Activated CD4-positive, alpha-beta T cell treated with anti-CD3 and anti-CD28 coated beads for 48 hours (primary cell): ENCODE measurements around the gene GALR3.

Experiments
- DNase-seq: peaks from one replicate; pipeline ENCODE4 v3.0.0-alpha.2; 2020

GALR3 gene

DNA sequence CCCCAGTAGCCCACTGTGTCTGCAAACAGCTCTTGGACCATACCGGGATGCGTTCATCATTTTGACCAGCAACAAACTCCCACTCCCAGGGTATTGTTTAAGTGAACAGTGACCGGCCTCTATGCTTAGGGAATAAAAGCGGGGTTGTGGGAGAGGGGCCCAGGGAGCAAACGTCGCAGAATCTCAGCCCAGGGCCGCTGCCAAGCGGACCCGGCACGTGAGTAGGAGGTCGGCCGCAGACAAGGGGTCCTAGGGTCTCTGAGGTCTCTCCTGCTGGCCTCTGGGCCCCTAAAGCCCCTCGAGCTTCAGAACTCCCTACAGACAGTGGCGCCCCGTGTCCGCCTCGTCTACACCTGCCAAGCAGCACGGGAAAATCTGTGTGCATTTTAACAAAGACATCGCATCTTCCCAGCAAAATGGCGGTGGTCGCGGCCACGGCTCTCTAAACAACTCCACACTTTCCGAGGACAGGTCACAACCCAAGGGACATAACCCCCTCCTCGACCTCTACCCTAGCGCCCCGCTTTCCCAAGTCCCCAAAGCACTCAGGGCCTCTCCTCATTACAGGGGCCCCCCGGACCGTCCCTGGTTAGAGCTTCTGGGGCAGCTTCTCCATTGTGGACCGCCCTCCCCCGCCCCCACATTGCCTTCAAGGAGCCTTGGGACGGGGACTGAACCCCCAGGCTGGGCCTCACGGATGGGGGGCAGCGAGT, 19.4 kb upstream of the GALR3 start:
- no peak for DNase-seq

DNA sequence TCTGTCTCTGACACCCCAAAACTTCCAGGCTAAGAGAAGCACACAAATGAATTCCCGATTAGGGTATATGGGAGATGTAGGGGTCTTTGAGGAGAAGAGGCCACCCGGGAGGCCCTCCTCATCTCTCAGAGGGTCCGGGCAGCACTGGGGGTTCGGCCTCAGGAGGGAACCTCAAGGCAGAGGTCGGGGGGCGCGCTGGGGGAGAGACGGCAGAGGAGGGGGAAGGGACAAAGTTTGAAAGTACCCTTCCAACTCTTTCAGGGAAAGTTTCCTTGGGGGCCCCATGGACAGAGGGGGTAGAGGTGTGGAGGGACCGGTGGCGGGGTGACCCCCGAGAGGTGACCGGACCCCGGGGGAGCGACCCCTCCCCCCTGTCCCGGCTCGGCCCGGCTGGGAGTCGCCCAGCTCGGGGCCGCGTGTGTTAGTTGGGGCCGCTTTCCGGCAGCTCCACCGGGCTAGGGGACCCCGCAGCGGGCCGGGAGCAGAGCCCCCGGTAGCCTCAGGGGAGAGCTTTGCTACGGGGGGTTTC, 18.8 kb upstream of the GALR3 start:
- DNase-seq: no peak

- DNase-seq: peak; percentile 87
These were observed 18.0 kb upstream of the GALR3 start for GRCh38 chr22:37804881-37805809.

GRCh38 chr22:37805810-37806277, 17.3 kb upstream of the GALR3 start:
- DNase-seq: no peak

DNA sequence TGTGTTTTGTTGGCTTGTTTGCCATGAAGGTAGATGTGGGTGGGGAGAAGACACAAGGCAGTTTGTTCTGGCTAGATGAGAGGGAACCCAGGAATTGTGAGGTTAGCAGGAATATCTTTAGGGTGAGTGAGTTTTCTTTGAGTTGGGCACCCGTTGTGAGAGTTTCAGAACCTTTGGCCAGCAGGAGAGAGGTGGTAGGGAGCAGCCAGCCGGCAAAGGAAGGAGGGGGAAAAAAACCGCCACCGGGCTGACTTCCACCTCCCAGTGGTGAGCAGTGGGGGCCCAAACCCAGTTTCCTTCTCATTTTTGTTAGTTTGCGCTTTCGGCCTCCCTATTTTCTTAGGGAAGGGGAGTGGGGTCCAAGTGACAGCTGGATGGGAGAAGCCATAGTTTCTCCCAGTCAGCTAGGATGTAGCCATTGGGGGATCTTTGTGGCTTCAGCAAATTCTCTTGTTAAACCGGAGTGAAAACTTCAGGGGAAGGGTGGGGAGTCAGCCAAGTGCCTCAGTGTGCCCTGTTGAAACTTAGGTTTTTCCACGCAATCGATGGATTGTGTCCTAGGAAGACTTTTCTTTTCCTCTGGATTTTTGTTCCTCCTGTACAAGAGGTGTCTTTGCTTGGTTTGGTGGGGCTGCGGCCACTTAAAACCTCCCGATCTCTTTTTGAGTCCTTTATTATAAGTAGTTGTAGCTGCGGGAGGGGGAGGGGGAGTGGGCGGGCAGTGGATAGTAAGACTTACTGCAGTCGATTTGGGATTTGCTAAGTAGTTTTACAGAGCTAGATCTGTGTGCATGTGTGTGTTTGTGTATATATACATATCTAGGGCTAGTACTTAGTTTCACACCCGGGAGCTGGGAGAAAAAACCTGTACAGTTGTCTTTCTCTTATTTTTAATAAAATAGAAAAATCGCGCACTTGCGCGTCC, 16.5 kb upstream of the GALR3 start:
- peak; percentile 35 for DNase-seq

- peak; percentile 95 for DNase-seq
These were observed 15.5 kb upstream of the GALR3 start, which contains the start of gene GCAT for GRCh38 chr22:37807410-37808293. Gene GCAT (plus strand): TSS chr22:37807934. CDS start chr22:37807968, 34 bp downstream.

DNA sequence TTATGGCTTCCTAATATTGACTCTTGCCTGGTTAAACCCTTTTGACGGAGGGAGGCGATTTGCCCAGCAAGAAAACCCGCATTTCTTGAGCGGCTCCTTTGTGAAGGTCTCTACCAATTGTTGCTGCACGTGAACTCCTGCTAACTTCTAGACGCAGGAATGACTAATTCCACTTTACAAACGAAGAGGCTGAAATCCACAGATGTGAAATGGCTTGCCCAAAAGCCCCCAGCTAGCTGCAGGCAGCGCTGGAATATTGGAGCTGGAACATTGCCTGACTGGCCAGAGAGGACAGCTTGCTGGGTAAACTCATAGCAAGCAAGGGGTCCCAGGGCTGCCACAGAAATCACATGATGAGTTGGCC, 14.9 kb upstream of the GALR3 start:
- DNase-seq: no peak

DNA sequence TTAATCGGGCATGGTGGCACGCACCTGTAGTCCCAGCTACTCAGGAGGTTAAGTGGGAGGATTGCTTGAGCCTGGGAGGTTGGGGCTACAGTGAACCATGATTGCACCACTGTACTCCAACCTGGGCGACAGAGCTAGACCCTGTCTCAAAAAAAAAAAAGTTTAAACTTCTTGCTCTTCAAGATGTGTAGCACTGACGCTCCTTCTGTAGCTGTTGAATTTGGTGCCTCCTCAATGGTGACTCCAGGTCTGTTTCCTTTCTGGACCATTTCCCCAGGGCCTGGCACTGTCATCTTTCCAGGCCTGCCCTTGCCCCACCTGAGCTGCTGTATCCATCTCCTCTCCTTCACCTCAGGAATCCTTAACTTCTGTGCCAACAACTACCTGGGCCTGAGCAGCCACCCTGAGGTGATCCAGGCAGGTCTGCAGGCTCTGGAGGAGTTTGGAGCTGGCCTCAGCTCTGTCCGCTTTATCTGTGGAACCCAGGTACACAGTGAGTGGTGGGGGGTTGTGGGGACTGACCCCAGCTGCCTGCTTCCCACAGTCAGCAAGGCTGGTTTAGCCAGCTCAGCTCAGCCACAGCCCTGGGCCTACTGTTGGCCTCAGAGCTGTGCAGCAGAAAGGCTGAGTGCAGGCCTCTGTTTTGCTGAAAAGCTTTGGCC, 13.4 kb upstream of the GALR3 start:
- DNase-seq: no peak

DNA sequence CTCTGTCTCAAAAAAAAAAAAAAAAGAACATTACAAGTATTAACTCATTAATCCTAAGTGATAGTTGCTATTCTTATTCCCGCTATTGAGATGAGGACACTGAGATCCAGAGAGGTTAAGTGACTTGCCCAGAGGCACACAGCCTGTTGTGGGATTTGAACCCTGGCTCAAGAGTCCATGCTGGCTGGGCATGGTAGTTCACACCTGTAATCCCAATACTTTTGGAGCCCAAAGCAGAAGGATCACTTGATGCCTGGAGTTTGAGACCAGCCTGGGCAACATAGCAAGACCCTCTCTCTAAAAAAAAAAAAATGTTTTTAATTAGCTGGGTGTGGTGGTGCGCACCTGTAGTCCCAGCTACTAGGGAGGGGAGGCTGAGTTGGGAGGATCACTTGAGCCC, 11.3 kb upstream of the GALR3 start:
- no peak for DNase-seq

- DNase-seq: no peak
These were observed 10.1 kb upstream of the GALR3 start for GRCh38 chr22:37812869-37813678.

DNA sequence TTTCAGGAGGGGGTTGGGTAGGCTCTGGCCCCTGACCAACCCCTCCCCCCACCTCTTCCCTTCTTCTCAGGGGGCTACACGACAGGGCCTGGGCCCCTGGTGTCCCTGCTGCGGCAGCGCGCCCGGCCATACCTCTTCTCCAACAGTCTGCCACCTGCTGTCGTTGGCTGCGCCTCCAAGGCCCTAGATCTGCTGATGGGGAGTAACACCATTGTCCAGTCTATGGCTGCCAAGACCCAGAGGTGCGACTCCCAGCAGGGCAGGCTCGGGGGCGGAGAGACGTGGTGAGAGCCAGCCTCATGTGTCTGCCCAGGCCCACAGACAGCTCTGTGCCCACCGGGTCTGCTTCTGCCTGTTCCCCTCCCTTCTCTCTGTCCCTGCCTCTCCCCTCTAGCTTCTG, 7.6 kb upstream of the GALR3 start:
- DNase-seq: no peak

GRCh38 chr22:37816543-37817180, 6.5 kb upstream of the GALR3 start:
- DNase-seq: no peak

DNA sequence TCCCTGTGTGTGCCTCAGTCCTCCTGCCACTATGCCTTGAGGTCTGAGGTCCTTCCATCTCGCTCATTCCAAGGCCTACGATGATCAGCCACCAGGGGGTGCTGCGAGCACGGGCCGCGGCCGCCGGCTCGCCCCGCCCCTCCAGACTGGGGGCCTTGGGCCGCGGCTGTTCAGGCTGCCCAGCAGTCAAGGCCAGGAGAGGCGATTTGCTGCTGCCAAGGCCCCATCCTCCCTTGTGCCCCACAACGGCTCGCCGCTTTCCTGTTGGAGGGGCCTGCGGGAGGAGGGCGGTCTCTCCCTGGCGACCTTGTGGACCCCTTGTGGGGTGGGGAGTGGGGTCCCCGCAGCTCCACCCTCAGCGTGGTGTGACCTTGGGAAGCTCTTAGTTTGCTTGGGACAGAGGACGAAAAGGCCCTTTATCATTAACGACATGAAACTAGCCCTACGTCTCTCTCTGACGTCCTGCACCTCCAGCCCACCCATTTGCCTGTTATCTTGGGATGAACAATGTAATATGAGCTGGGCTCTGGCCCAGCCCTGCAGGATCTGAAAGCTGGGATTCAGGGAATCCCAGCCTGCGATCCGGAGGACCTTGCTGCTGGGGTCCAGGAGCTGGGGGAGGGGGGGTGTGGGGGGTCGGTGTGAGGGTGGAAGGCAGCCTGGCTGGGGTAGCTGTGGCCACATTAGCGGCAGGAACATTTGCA, 5.3 kb upstream of the GALR3 start:
- peak; percentile 89 for DNase-seq

GRCh38 chr22:37818409-37819104, 4.6 kb upstream of the GALR3 start:
- peak; percentile 78 for DNase-seq

GRCh38 chr22:37819105-37819433, 4.1 kb upstream of the GALR3 start:
- no peak for DNase-seq

GRCh38 chr22:37820350-37820749, 2.8 kb upstream of the GALR3 start:
- DNase-seq: no peak

DNA sequence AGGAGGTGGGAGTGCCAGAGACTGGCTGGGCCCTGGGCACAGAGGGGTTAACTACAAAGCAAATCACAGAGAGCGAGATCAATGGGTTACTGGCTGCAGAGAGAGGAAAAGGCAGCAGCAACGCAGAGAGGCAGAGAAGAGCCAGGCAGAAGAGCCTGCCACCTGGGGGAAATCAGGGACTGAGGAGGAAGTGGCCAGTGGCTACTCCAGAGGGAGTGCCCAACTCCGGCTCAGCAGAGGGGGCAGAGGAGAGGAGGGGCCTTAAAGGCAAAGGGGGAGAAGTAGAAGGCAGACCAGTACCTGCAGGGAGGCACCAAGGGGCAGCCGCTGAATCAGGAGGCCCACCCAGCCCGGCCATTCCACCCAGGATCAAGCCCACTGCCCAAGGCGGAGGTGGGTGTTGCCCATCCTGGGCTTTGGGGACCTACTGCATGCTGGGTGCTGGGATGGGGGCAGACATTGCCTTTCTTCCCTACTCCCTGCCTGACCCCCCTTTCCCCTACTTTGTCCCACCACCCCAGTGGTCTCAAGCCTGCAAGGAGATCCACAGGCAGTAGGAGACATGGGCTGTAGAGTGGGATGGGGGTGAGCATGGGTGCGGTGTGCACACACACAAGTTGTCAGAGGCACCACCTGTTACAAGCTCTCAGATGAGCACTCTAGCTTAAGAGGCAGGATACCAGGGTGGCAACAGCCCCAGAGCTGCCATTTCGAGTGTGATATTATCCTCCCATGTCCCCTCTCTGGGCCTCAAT, 926 bp upstream of the GALR3 start:
- no peak for DNase-seq
